CD14-positive monocyte (primary cell): ENCODE results near the gene ARID1B. TPM values are rescaled to one million over a fixed set of nuclear protein-coding genes. Genes with fewer than 3 reads are reported as not detected.
A peak's percentile ranks its signal among the peaks of the same experiment; 100 is the strongest.

Experiments used
- DNase-seq, 3 donors: peaks; one replicate each; pipeline ENCODE4 v3.0.0-alpha.2; 2011 to 2022
- H2AFZ ChIP-seq: 2 replicates; pipeline ENCODE4 v1.6.0; 2012; ENCODE audit warnings: mild to moderate bottlenecking, low read depth, low read length, inconsistent platforms; ENCODE audit not compliant: insufficient read depth, poor library complexity, severe bottlenecking
- H3K27ac ChIP-seq, 2 donors: 1 replicate in 1 of 2; 2 replicates in 1 of 2; pipeline ENCODE4 v1.5.1; 2012 to 2013; ENCODE audit warnings: low read length in 2 of 2, control low read depth in 1 of 2, inconsistent platforms in 1 of 2, low read depth in 1 of 2, mild to moderate bottlenecking in 1 of 2
- H3K27me3 ChIP-seq, 2 donors: one replicate each; pipeline versions ENCODE4 v1.6.0 to v1.6.1; 2011 to 2013; ENCODE audit warnings: low read length in 2 of 2; ENCODE audit not compliant: control insufficient read depth in 2 of 2, insufficient read depth in 2 of 2
- H3K36me3 ChIP-seq, 2 donors: replicated peaks in 1 of 2; 1 replicate in 1 of 2; 2 replicates in 1 of 2; pipeline versions ENCODE4 v1.5.1 to v1.6.1; 2012 to 2013; ENCODE audit warnings: low read length in 2 of 2, control low read depth in 1 of 2, inconsistent platforms in 1 of 2, mild to moderate bottlenecking in 1 of 2; ENCODE audit not compliant: insufficient read depth in 2 of 2, control insufficient read depth in 1 of 2
- H3K4me1 ChIP-seq, 2 donors: 1 replicate in 1 of 2; 2 replicates in 1 of 2; pipeline versions ENCODE4 v1.5.1 to v1.6.1; 2012 to 2013; ENCODE audit warnings: low read length in 2 of 2, control low read depth in 1 of 2, inconsistent platforms in 1 of 2, mild to moderate bottlenecking in 1 of 2, moderate library complexity in 1 of 2; ENCODE audit not compliant: insufficient read depth in 2 of 2, control insufficient read depth in 1 of 2
- H3K4me2 ChIP-seq: replicated peaks from 2 replicates; pipeline ENCODE3; 2012; ENCODE audit warnings: low read length, moderate library complexity, mild to moderate bottlenecking; ENCODE audit not compliant: poor library complexity, severe bottlenecking; ENCODE audit errors: extremely low read depth
- H3K4me3 ChIP-seq, 3 experiments: fragments of 200-600 bp in 1 of 3; sonication (generic) in 1 of 3; replicated peaks in 1 of 3; 1 replicate in 2 of 3; 2 replicates in 1 of 3; pipeline ENCODE4 v1.5.1; 2011 to 2013; ENCODE audit warnings: low read length in 3 of 3, mild to moderate bottlenecking in 3 of 3, control low read depth in 2 of 3, low read depth in 2 of 3, inconsistent platforms in 1 of 3, moderate library complexity in 1 of 3
- H3K79me2 ChIP-seq: 2 replicates; pipeline ENCODE4 v1.6.0; 2012; ENCODE audit warnings: mild to moderate bottlenecking, control low read depth, inconsistent platforms, low read length, moderate library complexity; ENCODE audit not compliant: insufficient read depth
- H3K9ac ChIP-seq: 2 replicates; pipeline ENCODE4 v1.6.0; 2017; ENCODE audit warnings: low read length, mild to moderate bottlenecking; ENCODE audit not compliant: insufficient read depth, poor library complexity, severe bottlenecking
- H3K9me3 ChIP-seq, 2 donors: replicated peaks in 1 of 2; 1 replicate in 1 of 2; 2 replicates in 1 of 2; pipeline versions ENCODE4 v1.5.1 to v1.6.1; 2012 to 2013; ENCODE audit warnings: low read length in 2 of 2, control low read depth in 1 of 2; ENCODE audit not compliant: control insufficient read depth in 1 of 2, insufficient read depth in 1 of 2
- H4K20me1 ChIP-seq: 2 replicates; pipeline ENCODE4 v1.6.0; 2012; ENCODE audit warnings: mild to moderate bottlenecking, low read length, control low read depth, moderate library complexity; ENCODE audit not compliant: insufficient read depth
- H3K27ac Mint-ChIP-seq, 7 donors: one replicate each; pipeline ENCODE4 v1.8.0; 2020; ENCODE audit warnings: mild to moderate bottlenecking in 7 of 7, mixed read lengths in 7 of 7, moderate library complexity in 6 of 7, inconsistent platforms in 2 of 7
- H3K27me3 Mint-ChIP-seq, 3 donors: one replicate each; pipeline ENCODE4 v1.8.0; 2021 to 2022; ENCODE audit warnings: low read depth in 3 of 3, mild to moderate bottlenecking in 3 of 3, mixed read lengths in 3 of 3, moderate library complexity in 3 of 3, inconsistent platforms in 1 of 3
- H3K36me3 Mint-ChIP-seq, 2 donors: one replicate each; pipeline ENCODE4 v1.8.0; 2020; ENCODE audit warnings: mixed read lengths in 2 of 2, inconsistent platforms in 1 of 2, mild to moderate bottlenecking in 1 of 2
- H3K4me1 Mint-ChIP-seq: one replicate; pipeline ENCODE4 v1.8.0; 2020; ENCODE audit warnings: mild to moderate bottlenecking, mixed read lengths
- H3K4me3 Mint-ChIP-seq, 2 donors: one replicate each; pipeline ENCODE4 v1.8.0; 2020; ENCODE audit warnings: mild to moderate bottlenecking in 2 of 2, mixed read lengths in 2 of 2, moderate library complexity in 1 of 2
- H3K9me3 Mint-ChIP-seq, 7 donors: one replicate each; pipeline ENCODE4 v1.8.0; 2020 to 2022; ENCODE audit warnings: mixed read lengths in 7 of 7, mild to moderate bottlenecking in 6 of 7, moderate library complexity in 6 of 7, inconsistent platforms in 2 of 7
- CTCF ChIP-seq: fragments of 200-600 bp; IDR thresholded peaks from one replicate; pipeline ENCODE4 v1.8.0; 2022; ENCODE audit warnings: antibody characterized with exemption, mild to moderate bottlenecking
- WGBS: methylation state at CpG from one replicate; pipeline ENCODE4 v1.1.5; 2013; ENCODE audit warnings: missing lambda C conversion rate; ENCODE audit not compliant: insufficient coverage; 5-methylcytosine and 5-hydroxymethylcytosine counted together
- intact Hi-C, 2 donors: fragments of 100-400 bp; cut with micrococcal nuclease; formaldehyde crosslinking; loops; one replicate each; pipeline versions ENCODE4 v1.15.0 to v1.15.1; 2023
- polyA plus RNA-seq, 3 donors: library from polyadenylated mRNA; depleted of rRNA in 1 of 3; unstranded in 2 of 3; stranded (reverse) in 1 of 3; fragments of 300-500 nt in 2 of 3; fragments of >200 nt in 1 of 3; fragmentation: Illumina TruSeq in 2 of 3; gene quantifications; 1 replicate in 2 of 3; 2 replicates in 1 of 3; pipeline ENCODE4 v1.2.3, GENCODE V29; 2012 to 2021

ARID1B gene
- polyA plus RNA-seq, 3 donors, result 3.2 to 22.1 (median 3.8) TPM

- Histone ChIP-seq H3K36me3 (no peaks in the 10 kb centered on the region), H3K9ac (no peak overlapping the region), H3K27me3 (no peaks in the 10 kb centered on the region), H4K20me1 (peaks cover 98% of the 10 kb centered on the region), H3K4me3 (no peak overlapping the region), H3K4me2 (no peak overlapping the region), H3K9me3 (no peaks in the 10 kb centered on the region), H3K79me2 (peaks cover 98% of the 10 kb centered on the region), H3K4me1 (peaks cover 12 to 32% of the 10 kb centered on the region in 2 donors), H3K27ac (peak overlapping the region in 1 of 2 donors; percentile 52), H2AFZ (no peak overlapping the region)
- no peak overlapping the region for H3K4me3 Mint-ChIP-seq
- intact Hi-C loops, result no loop called here
- peaks cover 46% of the 10 kb centered on the region for H3K4me1 Mint-ChIP-seq
- peak; percentile 71 to 76 (median 72) for DNase-seq
- no peak for TF ChIP-seq CTCF
- peaks cover 0 to 4% (median 2%) of the 10 kb centered on the region in 7 donors for H3K9me3 Mint-ChIP-seq
- H3K36me3 Mint-ChIP-seq, result peaks cover under 1 to 2% of the 10 kb centered on the region in 2 donors
- peak overlapping the region in 2 of 7 donors; percentile 28 to 69 for H3K27ac Mint-ChIP-seq
- WGBS, result 13% methylated on average over 1 of the region's 4 CpGs
- no peaks in the 10 kb centered on the region for H3K27me3 Mint-ChIP-seq
Measured at GRCh38 chr6:156809034-156809433, 31.9 kb downstream of the ARID1B start.

GRCh38 chr6:156809446-156810178 is 32.4 kb downstream of the ARID1B start:
- Histone ChIP-seq H4K20me1 (peaks cover 98% of the 10 kb centered on the region), H3K4me1 (peaks cover 12 to 32% of the 10 kb centered on the region in 2 donors), H3K4me3 (no peak overlapping the region), H3K9me3 (no peaks in the 10 kb centered on the region), H3K27ac (peak overlapping the region in 1 of 2 donors; percentile 52), H3K9ac (no peak overlapping the region), H3K79me2 (peaks cover 98% of the 10 kb centered on the region), H3K27me3 (no peaks in the 10 kb centered on the region), H3K36me3 (no peaks in the 10 kb centered on the region), H2AFZ (no peak overlapping the region), H3K4me2 (no peak overlapping the region)
- Mint-ChIP-seq H3K36me3 (peaks cover 0 to 2% of the 10 kb centered on the region in 2 donors), H3K9me3 (peaks cover 0 to 3% (median 0%) of the 10 kb centered on the region in 7 donors), H3K27ac (peak overlapping the region in 4 of 7 donors; percentile 5 to 69 (median 44)), H3K4me3 (no peak overlapping the region), H3K27me3 (no peaks in the 10 kb centered on the region), H3K4me1 (peaks cover 50% of the 10 kb centered on the region)
- DNase-seq, result no peak
- WGBS, result 100% methylated on average over 1 of the region's 2 CpGs
- no peak for TF ChIP-seq CTCF
- intact Hi-C loops, result no loop called here
